HG02970 (cell line): ENCODE measurements around the gene MS4A6A.
"Not testable (repeated sequence)": the region's sequence is repeated elsewhere in the genome, so short reads cannot be mapped to it uniquely, and the experiment has no call there.

Source experiments
- ATAC-seq: cut with Tn5 transposase; IDR thresholded peaks from one replicate; pipeline ENCODE4 v1.9.1; 2021; ENCODE audit warnings: mild to moderate bottlenecking, moderate library complexity, moderate number of reproducible peaks; ENCODE audit not compliant: unreplicated experiment, low FRiP score

The MS4A6A gene

DNA sequence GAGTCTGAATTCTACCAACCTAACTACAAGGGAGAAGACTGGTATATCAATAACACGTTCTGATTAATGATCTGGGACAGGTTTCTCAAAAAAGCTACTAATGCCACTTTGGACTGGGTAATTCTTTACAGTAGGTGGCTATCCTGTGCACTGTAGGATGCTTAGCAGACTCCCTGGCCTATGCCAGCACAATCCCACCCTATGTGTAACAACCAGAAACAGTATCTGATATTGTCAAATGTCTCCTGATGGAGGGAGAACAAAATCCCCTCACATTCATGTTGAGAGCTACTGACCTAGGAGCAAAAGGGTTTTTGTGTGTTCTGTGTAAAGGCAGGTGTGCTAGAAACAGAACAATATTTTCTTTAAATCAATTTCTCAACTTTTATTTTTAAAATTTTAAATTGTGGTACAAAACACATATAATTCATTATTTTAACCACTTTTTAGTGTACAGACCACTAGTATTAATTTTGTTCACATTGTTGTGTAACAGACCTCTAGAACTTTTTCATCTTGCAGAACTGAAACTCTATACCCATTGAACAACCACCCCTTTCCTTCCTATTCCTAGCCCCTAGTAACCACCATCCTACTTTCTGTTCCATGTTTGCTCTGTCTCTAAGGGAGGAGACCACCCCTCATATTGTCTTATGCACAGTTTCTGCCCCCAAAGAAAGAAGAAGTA lies 2.1 kb upstream of the MS4A6A start:
- ATAC-seq, result no peak

DNA sequence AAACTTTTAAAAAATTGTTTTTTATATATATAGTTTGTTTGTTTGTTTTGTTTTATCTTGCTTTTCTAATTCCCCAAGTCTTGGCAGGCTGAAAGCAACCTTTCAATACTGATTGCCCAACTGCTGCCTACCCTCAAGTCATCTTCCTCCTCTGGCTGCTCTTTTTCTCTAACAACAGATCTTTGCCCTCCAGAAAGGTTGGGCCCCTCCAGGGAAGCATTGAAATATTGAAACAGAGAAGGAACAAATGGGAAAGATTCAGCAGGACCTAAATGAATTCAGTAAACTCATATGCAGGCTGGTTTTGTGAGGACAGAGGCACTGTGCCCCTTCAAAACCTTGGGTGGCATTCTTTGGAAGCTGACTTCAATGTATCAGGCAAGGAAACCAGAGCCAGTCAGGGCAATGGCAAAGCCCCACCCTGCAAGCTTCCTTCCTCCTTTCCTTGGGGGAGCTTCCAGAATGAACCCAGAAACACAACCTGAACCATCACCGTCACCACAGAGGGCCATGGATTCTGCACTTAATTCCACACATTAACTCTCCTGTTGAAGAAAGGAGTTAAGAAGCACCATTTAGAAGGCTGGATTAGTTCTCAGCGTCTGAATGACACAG lies 815 bp upstream of the MS4A6A start:
- ATAC-seq, result no peak

DNA sequence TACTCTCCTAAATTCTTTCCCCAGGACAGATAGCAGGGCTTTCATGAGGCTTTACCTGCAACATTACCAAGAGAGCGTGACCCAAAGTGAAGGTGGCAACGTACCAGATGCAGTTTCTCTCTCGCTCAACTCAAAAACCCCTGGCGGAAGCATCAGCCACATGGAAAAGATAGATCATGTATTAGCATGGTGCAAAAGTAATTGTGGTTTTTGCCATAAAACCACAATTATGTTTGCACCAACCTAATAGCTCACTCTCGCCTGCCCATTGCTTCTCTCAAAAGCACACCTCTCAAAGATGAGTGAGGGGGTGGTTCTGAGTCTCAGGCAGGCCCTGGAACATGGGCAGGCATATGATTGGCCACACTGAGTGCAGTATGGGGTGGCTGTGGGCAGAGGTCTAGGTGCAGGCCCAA lies 7.0 kb downstream of the MS4A6A start:
- no peak for ATAC-seq

DNA sequence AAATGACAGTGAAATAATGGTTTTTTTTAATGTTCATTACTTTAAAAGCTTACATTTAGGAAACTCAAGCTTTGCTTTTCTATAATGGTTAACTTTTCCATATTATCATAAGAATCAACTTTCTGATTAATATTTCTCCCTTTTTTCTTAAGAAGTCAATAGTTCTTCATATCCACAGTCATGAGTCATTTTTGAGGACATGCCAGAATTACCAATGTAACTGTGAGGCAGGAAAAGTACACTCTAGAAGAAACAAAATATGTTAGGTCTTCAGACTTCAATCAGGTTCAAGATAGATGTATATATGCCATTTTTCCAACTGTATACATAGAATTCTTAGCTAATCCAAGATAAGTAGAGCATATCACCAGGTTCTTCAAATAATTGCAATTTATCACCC lies 10.9 kb downstream of the MS4A6A start:
- ATAC-seq, result no peak

DNA sequence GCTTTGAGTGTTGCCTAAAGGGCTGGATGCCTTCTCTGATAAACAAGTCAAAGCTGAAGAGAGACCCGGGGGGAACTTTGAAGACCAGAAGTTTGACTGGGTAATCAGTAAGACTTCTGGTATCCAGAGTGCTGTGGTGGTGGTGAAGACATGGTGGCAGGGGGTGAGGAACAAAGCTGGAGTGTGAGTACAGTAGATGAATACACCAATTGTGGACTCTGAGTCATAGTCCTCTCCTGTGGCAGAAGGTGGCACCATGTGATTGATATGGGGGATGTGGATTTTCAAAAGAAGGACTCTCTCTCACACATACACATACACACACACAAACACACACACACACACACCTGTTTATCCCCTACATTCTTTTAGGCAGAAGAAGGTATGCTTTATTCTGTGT lies 12.3 kb downstream of the MS4A6A start:
- no peak for ATAC-seq

DNA sequence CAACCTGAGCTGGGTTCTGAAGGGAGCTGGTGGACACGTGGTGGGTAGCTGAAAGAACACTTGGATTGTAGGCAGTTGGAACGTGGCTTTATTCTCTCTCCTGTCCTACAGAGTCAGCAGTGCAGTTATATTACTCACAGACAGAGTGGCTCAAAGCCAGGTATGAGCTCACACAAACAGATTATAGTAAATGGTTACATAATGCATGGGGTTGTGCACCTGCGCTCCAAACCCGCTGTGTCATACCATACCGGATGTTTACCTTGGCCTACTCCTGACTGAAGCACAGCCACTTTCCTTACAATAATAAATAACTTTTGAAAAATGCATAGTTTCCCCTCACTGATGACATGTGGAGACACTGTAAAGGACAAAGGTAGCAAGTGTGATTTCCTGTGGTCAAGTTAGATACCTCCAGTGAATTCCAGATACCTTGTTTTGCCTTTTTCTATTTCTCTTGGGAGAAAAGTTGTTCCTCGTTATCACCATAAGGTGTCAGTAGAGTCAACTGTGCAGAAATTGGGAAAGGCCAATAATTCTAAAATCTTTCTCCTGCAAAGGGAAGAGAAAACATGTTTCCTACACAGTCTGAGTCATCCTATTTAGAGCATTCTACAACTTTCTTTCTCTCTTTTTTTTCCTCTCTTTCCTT lies 13.5 kb downstream of the MS4A6A start:
- no peak for ATAC-seq

DNA sequence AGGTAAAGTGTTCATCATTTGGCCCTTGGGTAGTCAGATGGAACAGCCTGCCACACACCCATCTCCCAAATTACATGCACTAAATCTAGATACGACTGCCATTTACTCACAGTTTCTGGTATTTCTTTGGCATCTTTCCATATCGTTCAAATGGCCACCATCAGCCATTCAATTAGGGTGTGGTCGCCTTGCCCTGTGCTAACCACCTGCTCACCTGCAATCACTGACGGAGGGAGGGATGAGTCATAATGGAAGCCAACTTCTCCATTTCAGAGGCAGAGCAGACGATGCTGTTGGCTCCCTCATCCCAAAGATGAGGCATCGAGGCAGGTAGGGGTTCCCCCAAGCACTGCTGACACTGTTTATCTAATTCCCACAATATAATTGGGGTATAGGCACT lies 14.6 kb downstream of the MS4A6A start:
- no peak for ATAC-seq

DNA sequence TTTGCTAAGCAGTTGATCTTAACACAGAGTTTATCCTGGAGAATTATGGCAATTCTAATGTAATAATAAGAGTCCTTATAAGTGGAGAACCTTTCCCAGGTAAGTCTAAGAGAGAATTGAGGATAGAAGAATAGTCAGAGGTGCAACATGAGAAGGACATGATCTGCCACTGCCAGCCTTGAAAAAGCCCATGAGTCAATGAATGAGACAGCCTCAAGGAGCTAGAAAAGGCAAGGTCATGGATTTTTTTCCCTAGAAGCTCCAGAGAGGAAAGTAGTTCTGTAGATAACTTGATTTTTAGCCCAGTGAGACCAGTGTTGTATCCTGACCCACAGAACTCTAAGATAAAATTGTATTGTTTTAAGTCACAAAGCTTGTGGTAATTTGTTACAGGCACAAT lies 16.9 kb downstream of the MS4A6A start:
- ATAC-seq, result no peak

DNA sequence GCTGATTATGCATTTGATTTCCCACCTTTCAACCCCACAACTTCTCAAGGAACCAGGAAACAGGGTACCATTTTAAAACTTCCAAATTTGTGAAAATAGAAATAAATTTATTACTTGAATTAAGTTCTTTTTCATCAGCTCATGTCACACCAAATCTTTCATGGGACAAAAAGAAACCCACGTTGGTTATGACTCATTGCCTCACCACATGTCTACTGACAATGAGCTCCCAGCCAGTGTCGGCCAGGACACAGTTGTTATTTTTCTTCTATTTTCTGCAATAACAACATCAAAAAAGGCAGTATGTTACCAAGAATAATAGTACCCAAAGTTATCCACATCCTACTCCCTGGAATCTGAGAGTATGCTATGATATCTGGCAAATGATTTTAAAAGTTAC lies 17.3 kb downstream of the MS4A6A start:
- ATAC-seq, result no peak

DNA sequence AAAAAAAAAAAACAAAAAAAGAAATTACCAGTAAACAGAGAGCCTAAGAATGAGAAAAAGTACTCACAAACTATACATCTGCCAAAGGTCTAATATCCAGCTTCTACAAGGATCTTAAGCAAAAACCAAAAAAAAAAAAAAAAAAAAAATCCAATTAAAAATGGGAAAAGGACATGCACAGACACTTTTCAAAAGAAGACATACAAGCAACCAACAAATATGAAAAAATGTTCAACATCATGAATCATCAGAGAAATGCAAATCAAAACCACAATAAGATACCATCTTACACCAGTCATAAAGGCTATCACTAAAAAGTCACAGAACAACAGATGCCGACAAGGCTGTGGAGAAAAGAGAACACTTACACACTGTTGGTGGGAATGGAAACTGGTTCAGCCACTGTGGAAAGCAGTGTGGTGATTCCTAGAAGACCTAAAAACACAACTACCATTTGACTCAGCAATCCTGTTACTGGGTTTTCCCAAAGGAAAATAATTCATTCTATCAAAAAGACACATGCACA lies 18.3 kb downstream of the MS4A6A start:
- ATAC-seq, result no peak

DNA sequence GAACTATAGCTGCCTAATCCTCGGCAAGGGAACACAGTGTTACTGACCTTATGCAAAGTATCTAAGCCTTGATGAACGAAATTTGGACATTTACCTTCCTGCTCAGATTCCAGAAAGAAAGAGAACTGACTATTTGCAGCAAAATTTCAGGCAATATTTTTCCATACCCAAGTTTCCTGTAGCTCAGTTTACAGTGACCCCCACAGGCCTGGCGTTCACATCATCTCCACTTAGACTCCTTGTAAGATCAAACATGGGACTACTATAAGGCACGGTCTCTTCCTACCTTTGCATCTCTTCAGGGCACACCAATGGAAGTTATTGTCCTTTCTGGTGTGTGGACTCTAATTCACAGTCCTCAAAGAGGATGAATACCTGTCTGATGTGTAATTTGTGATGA lies 21.1 kb downstream of the MS4A6A start:
- no peak for ATAC-seq

DNA sequence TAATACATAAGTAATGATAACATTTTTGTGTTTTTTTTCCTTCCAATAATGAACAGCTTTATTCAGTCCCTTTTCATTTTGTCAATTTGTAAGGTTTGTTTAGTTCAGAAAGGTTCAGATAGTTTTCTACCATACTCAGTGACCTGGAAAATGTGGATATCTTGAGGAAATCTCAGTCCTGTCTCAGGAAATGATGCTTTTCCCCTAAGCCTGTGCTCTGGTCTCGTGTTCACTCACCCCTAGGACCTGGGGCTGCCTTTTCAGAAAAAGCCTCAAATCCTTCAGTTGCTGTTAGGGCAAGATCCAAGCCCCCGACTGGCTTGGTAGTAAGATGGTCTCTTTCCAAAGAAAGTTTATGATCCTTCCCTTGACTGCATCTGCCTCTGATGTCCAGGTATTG lies 21.8 kb downstream of the MS4A6A start:
- no peak for ATAC-seq

DNA sequence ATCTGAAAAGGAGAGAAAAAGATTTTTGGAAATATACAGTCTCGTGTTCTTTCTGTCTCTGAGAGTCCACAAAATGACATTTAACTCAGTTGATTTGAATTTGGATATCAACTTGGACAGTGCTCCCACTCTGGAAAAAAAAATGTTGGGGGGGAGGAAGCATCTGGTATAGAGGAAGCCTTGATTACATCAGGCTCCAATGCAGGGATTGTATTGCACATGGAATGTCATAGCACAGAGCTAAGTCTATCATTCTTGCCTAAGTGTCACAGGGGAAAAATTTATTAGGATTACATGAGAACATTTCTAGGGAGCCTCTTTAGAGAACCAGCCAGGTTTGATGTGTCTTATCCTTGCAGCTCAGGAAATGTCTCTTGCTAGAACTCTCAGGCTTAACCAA lies 23.0 kb downstream of the MS4A6A start:
- no peak for ATAC-seq

DNA sequence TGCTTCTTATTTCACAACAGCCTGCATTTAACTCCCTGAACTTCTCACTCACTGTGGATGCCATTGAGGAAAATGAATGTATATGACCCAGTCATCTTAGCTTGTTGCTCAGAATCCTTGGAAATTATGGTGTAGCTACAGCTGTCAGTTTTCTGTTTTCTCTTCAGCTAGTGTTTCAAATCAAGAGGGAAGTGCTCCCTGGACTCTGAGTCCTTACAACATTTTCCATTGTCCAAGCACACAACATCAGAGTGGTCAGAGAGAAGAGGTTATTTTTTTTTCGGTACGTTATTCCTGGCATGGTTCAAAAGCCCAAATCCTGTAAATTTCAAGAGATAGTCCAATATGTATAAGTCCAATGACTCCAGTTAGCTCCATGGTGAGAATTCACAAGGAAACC lies 23.6 kb downstream of the MS4A6A start:
- ATAC-seq, result no peak

DNA sequence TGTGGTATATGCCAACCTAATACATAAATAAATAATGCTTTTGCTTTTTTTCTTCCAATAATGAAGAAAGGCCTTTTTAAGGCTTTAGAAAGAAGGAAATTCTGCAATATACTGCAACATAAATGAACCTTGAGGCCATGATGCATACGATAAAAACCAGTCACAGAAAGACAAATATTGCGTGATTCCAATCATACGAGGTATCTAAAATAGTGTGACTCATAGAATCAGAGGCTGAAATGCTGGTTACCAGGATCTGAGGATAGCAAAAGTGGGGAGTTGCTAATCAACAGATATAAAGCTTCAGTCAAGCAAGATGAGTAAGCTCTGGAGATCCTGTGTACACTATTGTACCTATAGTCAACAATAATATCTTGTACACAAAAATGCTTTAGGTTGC lies 24.2 kb downstream of the MS4A6A start:
- no peak for ATAC-seq

DNA sequence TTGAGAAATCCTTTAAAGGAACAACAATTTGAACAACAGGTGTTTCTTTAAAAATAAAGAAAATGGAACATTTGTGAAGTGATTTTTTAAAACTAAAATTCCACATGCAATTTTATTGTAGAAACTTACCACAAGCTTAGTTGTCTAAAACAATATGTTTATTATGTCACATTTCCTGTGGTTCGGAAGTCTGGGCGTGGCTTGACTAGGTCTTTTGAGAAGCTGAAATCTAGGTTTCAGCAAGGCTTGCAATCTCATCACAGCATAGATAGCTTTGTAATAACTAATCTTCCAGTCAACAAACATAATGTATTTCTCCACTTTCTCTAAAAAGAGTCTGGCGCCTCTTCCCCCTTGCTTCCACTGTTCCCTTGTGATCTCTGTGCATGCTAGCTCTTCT lies 27.0 kb downstream of the MS4A6A start:
- no peak for ATAC-seq

DNA sequence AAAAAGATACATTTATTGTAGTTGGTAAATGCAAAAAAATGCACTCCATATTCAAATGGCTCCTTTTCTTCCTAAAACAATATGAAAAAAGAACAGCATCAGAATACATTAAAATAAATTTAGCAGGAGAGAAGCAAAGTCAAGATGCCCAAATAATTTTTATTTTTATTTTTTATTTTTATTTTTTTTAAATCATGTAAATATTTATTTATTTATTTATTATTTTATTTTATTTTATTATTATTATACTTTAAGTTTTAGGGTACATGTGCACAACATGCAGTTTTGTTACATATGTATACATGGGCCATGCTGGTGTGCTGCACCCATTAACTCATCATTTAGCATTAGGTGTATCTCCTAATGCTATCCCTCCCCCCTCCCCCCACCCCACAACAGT lies 30.2 kb downstream of the MS4A6A start:
- not testable (repeated sequence) for ATAC-seq

DNA sequence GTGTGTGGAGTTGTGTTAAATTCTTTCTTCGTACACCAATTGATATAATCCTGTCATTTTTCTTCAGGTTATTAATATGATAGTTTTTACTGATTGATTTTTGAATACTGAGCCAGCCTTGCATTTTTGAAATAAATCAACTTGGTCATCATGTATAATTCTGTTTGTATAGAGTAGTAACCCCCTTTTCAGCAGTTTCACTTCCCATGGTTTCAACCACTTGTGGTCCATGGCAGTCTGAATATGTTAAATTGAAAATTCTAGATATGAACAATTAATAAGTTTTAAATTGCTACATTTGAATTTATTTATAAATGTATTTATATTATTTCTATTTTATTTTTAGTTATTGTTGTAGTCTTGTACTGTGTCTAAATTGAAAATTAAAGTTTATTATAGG lies 32.6 kb downstream of the MS4A6A start:
- ATAC-seq, result no peak

DNA sequence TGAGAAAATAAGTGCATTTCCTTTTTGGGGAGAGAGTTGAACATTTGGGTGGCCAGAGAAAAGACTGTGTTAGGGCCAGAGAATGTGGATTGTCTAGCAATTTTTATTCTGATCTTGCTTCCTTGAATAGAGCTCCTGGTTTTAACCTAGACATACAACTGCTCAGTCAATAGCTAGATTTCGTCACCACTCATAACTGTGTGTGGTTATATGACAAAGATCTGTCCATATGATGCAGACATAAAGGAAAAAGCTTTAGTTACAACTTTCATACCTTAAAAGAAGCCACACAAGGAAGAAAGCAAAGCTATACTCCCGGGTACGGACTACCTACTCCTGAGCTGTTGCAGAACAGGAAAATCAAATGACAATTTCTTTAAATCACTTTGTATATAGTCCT lies 37.2 kb downstream of the MS4A6A start:
- ATAC-seq, result no peak

DNA sequence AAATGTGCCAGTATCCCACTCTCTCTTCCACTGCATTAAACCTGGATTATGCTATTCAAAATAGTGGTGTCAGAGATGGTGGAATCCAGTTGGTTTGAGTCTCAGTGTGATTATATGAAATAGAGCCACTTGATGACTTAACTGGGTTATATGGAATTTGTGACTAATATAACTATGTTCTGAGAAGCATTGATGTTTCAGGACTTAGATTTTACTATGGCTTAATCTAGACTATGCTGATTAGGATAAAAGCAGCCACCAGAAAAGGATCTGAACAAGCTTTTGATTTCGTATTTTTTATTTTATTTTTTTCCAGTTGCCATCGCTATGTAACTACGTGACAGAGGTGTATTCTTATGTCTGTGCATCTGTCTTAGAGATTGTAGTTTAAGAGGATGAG lies 39.1 kb downstream of the MS4A6A start:
- no peak for ATAC-seq

DNA sequence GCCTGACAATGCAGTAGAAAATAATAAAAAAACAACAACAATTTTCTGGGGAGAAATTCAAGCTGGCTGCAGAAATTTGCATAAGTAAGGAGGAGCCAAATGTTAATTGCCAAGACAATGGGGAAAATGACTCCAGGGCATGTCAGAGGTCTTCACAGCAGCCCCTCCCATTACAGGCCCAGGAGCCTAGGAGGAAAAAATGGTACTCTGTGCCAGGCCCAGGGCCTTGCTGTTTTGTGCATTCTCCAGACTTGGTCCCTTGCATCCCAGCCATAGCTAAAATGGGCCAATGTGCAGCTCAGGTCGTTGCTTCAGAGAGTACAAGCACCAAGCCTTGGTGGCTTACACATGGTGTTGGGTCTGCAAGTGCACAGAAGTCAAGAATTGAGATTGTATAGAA lies 49.0 kb downstream of the MS4A6A start:
- ATAC-seq, result no peak

DNA sequence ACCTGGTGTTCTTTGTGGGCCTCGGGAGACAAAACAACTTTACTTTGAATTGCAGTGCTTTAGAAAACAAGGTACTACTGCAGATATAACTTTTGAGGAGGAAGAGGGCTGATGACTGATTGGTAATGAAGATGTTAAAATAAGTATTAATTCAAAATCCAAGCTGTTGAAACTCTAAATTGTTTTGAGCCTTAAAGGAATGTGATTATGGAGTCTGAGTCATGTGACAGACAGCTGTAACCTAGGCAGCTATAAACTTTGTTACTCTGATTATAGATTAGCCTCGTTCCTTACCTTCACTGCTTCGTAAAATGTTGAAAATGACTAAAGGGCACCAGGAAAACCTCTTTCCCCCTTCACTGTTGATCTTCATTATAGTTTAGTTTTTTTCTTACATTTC lies 51.0 kb downstream of the MS4A6A start:
- no peak for ATAC-seq
